Mucosa of stomach (tissue), 1 donor: Measurements from ENCODE around the gene PTCD2.

ENCODE experiments used
- H3K27me3 ChIP-seq: one replicate; pipeline ENCODE4 v1.7.0; 2013; ENCODE audit warnings: mild to moderate bottlenecking, low read length; ENCODE audit not compliant: control insufficient read depth, insufficient read depth
- H3K36me3 ChIP-seq: one replicate; pipeline ENCODE4 v1.7.0; 2013; ENCODE audit warnings: low read length; ENCODE audit not compliant: control insufficient read depth, insufficient read depth
- H3K4me1 ChIP-seq: one replicate; pipeline ENCODE4 v1.7.0; 2013; ENCODE audit warnings: mild to moderate bottlenecking, low read length; ENCODE audit not compliant: control insufficient read depth, insufficient read depth
- H3K4me3 ChIP-seq: one replicate; pipeline ENCODE4 v1.7.0; 2013; ENCODE audit warnings: low read length
- H3K9ac ChIP-seq: one replicate; pipeline ENCODE4 v1.7.0; 2013; ENCODE audit warnings: mild to moderate bottlenecking, low read length, moderate library complexity
- H3K9me3 ChIP-seq: one replicate; pipeline ENCODE4 v1.7.0; 2013; ENCODE audit warnings: mild to moderate bottlenecking, low read length, moderate library complexity; ENCODE audit not compliant: control insufficient read depth
- donor health status: Pancreatic carcinoma.

The PTCD2 gene

DNA sequence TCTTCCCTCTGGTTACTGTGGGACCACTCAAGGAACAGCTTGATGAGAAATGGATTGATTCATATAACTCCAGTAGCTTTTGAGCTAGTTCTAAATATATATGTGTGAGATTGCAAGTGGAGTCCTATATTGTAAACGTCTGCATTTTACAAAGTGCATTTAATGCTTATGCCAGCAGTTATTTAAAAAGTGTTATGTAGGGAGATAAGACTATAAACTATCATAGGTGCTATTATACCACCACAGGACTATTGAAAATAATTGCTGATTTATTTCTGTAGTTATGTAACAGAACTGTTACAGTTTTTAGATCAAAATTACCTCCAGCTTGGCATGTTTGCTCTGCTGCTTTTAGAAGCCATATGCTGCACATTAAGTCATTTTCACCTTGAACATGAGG lies 36.2 kb downstream of the PTCD2 start:
- H3K36me3 ChIP-seq = no peaks in the 10 kb centered on the region
- no peak overlapping the region for H3K4me3 ChIP-seq
- H3K9me3 ChIP-seq = no peaks in the 10 kb centered on the region
- H3K4me1 ChIP-seq = no peaks in the 10 kb centered on the region
- no peak overlapping the region for H3K9ac ChIP-seq
- no peaks in the 10 kb centered on the region for H3K27me3 ChIP-seq

GRCh38 chr5:72358925-72359324 lies 38.8 kb downstream of the PTCD2 start:
- Histone ChIP-seq H3K9ac (no peak overlapping the region), H3K27me3 (no peaks in the 10 kb centered on the region), H3K9me3 (no peaks in the 10 kb centered on the region), H3K4me1 (no peaks in the 10 kb centered on the region), H3K36me3 (no peaks in the 10 kb centered on the region), H3K4me3 (no peak overlapping the region)

DNA sequence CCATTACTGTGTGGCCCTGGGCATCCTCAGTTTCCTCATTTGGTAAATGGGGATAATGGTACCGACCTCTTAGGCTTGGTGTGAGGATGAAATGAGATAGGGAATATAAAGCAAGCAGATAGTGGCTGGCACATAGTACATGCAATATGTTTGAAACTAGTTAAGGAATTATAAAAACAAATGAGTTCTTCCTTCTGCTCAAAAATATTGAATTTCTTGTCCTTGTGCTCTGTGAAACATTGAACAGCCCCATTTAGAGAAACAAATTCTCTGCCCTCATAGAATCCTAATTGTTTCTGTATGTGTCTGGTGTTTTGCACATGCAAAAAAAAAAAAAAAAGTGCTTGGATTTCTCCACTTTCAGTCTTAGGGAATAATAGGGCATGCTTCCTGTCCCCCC lies 39.7 kb downstream of the PTCD2 start:
- H3K36me3 ChIP-seq = no peaks in the 10 kb centered on the region
- no peaks in the 10 kb centered on the region for H3K9me3 ChIP-seq
- no peaks in the 10 kb centered on the region for H3K27me3 ChIP-seq
- no peak overlapping the region for H3K9ac ChIP-seq
- H3K4me1 ChIP-seq = no peaks in the 10 kb centered on the region
- no peak overlapping the region for H3K4me3 ChIP-seq

DNA sequence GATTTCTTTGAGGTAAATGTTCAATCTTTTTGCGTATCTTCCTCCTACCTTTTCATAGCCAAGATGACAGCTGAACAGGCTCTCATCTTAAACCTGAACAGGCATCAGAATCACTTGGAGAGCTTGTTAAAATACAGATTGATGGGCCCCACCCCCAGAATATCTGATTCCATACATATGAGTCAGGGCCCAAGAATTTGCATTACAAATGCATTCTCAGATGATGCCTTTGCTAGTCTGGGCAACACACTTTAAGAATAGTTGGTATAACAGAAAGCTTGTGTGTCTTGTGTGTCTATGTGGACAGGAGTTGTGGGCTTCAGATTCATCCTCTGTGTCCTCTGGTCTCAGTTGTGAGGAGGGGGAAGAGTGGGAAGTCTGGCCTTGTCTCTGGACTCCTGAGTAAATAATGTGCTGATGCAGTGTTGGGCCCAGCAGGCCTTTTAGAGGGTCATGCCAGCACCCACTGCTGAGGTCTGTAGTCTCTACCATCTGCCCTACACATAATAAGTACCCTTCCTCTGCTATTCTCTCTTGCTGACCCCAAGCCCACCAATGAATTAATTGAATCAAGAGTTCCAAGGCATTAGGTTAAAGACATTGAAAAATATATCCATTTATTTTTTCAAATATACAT lies 43.1 kb downstream of the PTCD2 start:
- peaks cover 6% of the 10 kb centered on the region for H3K4me1 ChIP-seq
- H3K9me3 ChIP-seq = no peaks in the 10 kb centered on the region
- no peaks in the 10 kb centered on the region for H3K36me3 ChIP-seq
- no peak overlapping the region for H3K4me3 ChIP-seq
- no peaks in the 10 kb centered on the region for H3K27me3 ChIP-seq
- H3K9ac ChIP-seq = no peak overlapping the region

GRCh38 chr5:72364171-72364570 lies 44.0 kb downstream of the PTCD2 start:
- Histone ChIP-seq H3K27me3 (no peaks in the 10 kb centered on the region), H3K36me3 (no peaks in the 10 kb centered on the region), H3K4me3 (no peak overlapping the region), H3K4me1 (peaks cover 6% of the 10 kb centered on the region), H3K9me3 (no peaks in the 10 kb centered on the region), H3K9ac (no peak overlapping the region)

GRCh38 chr5:72364951-72365350 lies 44.8 kb downstream of the PTCD2 start:
- H3K9ac ChIP-seq = no peak overlapping the region

GRCh38 chr5:72366324-72366976 lies 46.3 kb downstream of the PTCD2 start:
- Histone ChIP-seq H3K4me3 (no peak overlapping the region), H3K27me3 (no peaks in the 10 kb centered on the region), H3K36me3 (no peaks in the 10 kb centered on the region), H3K4me1 (peaks cover 6% of the 10 kb centered on the region), H3K9me3 (no peaks in the 10 kb centered on the region), H3K9ac (no peak overlapping the region)

More at GRCh38 chr5:72364951-72365350, 44.8 kb downstream of the PTCD2 start:
- Histone ChIP-seq H3K27me3 (no peaks in the 10 kb centered on the region), H3K4me3 (no peak overlapping the region), H3K4me1 (peaks cover 6% of the 10 kb centered on the region), H3K9me3 (no peaks in the 10 kb centered on the region), H3K36me3 (no peaks in the 10 kb centered on the region)

DNA sequence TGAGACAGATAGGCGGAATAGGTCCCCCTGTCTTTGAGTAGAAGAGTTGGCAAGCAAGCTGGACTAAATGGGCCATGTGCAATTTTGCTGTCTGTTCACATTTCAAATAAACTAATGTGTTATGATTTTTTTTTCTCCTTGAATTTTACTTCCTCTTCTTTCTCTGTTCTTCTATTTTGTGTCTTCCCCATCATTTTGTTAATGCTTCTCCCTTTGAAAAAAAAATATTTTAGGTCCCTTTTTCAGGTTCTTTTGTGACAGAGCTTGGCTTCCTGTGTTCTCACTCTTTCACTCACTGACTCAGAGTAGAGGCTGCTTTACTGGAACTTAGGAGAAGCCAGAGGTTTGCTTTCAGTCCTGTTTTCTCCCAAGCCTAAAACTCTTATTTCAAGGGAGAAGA lies 48.1 kb downstream of the PTCD2 start:
- H3K4me1 ChIP-seq = peaks cover 6% of the 10 kb centered on the region
- H3K9me3 ChIP-seq = no peaks in the 10 kb centered on the region

DNA sequence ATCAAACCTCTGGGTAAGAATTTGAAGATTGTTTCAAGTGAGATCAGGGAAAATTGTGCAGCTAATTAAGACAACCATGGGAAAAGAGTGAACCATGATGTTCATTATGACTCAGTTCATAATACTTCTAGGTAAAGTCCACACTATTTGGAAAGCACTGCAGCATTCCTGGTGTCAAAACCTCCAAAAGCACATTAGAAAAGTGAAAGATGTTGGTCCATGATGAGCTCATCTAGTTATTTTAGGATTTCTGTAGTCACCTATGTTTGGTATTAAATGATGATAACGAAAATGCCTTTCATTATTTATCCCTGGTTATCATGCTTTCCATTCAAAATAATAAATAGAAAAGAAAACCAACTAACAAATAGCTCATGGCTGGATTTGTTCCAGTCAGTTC lies 49.1 kb downstream of the PTCD2 start:
- no peaks in the 10 kb centered on the region for H3K27me3 ChIP-seq
- no peaks in the 10 kb centered on the region for H3K36me3 ChIP-seq
- H3K9me3 ChIP-seq = no peaks in the 10 kb centered on the region
- H3K9ac ChIP-seq = no peak overlapping the region
- peaks cover 6% of the 10 kb centered on the region for H3K4me1 ChIP-seq
- no peak overlapping the region for H3K4me3 ChIP-seq

More for the DNA sequence above, 48.1 kb downstream of the PTCD2 start:
- Histone ChIP-seq H3K27me3 (no peaks in the 10 kb centered on the region), H3K36me3 (no peaks in the 10 kb centered on the region), H3K4me3 (no peak overlapping the region), H3K9ac (no peak overlapping the region)

GRCh38 chr5:72369711-72370110 lies 49.5 kb downstream of the PTCD2 start:
- Histone ChIP-seq H3K4me1 (peaks cover 6% of the 10 kb centered on the region), H3K27me3 (no peaks in the 10 kb centered on the region), H3K9ac (no peak overlapping the region), H3K4me3 (no peak overlapping the region), H3K36me3 (no peaks in the 10 kb centered on the region), H3K9me3 (no peaks in the 10 kb centered on the region)

GRCh38 chr5:72372331-72372730 lies 52.2 kb downstream of the PTCD2 start:
- Histone ChIP-seq H3K4me1 (no peaks in the 10 kb centered on the region), H3K9ac (no peak overlapping the region), H3K9me3 (no peaks in the 10 kb centered on the region)

GRCh38 chr5:72372923-72373322 lies 52.8 kb downstream of the PTCD2 start:
- Histone ChIP-seq H3K9ac (no peak overlapping the region), H3K36me3 (no peaks in the 10 kb centered on the region), H3K27me3 (no peaks in the 10 kb centered on the region), H3K4me1 (no peaks in the 10 kb centered on the region), H3K4me3 (no peak overlapping the region), H3K9me3 (no peaks in the 10 kb centered on the region)

More at GRCh38 chr5:72372331-72372730, 52.2 kb downstream of the PTCD2 start:
- H3K4me3 ChIP-seq = no peak overlapping the region
- no peaks in the 10 kb centered on the region for H3K36me3 ChIP-seq
- H3K27me3 ChIP-seq = no peaks in the 10 kb centered on the region
